GM21786 (cell line): ENCODE measurements around the gene SND1.
"Not testable (repeated sequence)": the region's sequence is repeated elsewhere in the genome, so short reads cannot be mapped to it uniquely, and the experiment has no call there.

Experiments
- ATAC-seq: cut with Tn5 transposase; IDR thresholded peaks from one replicate; pipeline ENCODE4 v1.9.1; 2021; ENCODE audit not compliant: unreplicated experiment

The SND1 gene

DNA sequence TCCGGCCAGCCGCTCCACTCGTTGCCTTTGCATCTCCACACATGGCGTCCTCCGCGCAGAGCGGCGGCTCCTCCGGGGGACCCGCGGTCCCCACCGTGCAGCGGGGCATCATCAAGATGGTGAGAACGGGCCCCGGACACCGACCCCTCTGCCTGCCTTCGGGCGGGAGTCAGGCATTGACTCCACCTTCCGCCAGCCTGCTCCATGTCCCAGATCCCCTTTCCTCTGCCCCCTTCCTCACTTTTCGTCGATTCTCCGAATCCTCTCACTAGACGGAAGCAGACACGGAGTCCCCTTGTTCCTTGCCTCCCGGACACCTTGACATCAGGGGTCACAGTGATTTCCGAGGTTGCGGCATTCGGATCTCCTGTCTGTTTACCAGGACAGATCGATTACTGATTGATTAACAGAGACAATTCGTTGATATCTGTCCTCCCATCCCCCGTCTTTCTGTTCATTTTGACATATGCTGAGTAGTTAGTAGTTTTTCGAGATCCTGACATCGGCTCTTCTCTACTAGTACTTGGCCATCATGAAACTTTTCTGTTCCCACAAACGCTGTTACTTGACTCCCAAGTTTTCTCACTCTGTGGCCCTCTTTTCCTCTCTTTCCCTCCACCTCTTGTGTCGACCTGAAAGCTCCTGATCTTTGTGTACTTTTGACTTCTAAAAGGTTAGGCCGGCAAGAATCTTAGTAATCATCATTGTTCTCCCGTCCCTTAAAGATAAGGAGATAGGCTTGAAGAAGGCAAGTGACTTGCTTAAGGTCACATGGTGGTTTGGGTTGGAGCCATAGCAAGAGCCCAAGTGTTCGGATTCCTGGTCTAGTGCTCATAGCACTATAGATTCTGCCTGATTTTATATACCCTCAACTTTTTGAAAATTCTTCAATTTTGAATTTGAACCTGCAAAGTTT, 597 bp downstream of the SND1 start:
- ATAC-seq: no peak

DNA sequence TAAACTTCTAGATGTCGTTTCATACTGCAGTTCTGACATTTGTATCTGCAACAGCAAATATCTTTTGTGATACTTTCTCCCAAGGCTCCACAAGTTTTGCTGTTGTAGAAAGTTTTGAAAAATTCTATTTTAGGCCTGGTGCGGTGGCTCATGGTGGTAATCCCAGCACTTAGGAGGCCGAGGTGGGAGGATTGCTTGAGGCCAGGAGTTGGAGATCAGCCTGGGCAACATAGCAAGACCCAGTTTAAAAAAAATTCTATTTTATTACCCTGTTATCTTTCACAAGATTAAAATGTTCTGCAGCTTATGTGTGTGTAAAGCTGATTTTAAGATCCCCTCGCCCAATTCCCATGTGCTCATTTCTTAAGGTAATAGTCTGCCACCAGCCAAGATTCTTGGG, 1.4 kb downstream of the SND1 start:
- no peak for ATAC-seq

DNA sequence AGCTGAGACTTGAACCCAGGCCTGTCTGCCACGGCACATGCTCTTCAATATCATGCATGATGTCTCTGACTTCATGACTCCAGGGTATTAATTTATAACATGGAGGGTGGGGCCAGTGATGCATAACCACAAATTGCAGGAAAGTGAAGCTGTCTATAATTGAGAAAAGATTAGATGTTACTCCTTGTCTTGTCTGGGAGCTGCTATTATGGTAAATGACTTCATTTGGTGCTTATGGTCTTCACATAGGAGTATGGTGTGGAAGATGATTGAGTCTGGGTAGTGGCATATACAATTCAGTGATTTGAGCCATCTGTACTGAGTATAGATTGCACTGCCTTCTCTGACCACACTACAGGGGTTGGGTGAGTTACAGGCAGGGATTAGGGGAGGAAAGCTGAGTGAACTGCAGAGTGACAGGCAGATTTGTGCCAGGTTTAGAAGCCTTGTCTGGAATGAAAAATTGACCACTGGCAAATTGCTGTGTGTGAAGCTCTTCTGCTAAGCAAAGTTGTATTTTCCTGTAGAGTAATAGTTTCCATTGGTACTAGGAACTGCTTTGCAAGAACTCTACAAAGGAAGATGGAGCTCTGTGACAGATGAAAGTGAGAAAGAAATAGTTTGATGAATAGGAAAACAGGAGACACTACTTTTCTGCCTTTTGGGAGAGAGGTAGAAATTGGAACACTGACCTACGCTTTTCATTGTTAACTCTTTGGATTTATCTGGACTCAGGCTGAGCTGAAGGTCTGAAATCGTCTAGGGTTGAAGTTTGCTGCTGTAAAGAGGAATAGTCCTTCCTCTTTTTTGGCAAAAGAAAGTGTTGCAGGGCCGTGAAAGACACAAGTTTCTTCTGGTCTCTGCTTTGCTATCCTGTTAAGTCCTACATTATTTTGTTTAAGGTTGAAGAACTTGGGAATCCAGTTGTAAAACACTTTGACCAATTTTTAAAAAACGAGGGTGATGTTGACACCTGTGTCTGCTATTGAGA, 2.7 kb downstream of the SND1 start:
- no peak for ATAC-seq

DNA sequence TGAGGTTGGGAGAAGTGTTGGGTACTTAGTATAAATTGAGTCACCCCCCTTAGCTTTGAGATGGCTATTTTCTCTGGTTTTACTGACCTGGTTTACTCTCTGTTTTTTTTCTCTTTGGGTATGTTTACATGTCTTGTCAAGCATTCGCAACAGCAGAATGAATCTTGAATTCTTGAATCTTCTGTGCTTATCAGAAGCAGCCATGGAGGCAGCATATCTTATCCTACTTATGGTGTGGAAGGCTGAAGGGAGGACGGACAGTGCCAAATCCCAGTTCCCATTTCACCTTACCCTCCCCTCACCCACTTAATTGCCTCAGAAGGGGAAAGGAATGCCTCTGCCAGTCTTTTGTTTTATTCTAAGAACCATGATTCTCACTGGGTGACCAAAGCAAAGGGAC, 3.7 kb downstream of the SND1 start:
- no peak for ATAC-seq

DNA sequence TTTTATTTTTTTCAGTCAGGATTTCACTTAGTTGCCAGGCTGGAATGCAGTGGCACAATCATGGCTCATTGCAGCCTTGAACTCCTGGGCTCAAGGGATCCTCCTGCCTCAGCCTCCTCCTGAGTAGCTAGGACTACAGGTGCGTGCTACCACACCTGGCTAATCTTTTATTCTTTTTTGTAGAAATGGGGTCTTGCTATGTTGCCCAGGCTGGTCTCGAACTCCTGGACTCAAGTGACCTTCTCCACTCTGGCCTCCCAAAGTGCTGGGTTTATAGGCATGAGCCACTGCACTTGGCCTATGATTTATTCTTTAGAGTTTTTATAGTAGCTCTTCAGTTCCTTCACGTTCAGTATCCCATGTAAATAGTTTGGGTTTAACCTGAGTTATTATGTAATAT, 5.5 kb downstream of the SND1 start:
- no peak for ATAC-seq

DNA sequence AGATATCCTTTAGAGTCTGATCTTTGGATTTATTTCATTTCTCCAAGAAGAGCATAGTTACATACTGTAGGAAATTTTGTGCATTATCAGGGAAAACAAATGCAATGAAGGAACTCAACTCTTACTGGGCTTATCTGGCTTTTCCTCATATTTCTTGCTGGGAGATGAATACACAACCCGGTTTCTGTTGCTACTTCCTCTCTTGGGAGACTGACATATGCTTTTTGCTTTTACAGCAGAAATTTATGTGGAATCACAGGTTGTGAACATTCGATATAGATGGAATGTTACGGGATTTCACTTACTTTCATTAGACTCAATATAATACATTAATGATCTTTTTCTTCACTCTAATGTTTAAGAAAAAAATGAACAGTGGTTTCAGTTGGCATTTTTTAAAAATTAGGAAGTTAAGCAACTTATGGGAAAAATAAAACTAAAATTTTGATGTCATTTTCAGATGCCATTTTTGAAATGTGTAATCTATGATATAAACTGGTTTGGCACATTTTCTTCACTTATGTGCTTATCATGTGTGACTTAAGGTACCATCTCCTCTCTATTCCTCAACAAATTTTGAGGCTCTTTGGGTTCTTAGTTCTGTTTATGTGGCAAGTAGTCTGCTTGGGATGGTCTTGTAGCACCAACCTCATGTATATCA, 7.1 kb downstream of the SND1 start:
- ATAC-seq: no peak

DNA sequence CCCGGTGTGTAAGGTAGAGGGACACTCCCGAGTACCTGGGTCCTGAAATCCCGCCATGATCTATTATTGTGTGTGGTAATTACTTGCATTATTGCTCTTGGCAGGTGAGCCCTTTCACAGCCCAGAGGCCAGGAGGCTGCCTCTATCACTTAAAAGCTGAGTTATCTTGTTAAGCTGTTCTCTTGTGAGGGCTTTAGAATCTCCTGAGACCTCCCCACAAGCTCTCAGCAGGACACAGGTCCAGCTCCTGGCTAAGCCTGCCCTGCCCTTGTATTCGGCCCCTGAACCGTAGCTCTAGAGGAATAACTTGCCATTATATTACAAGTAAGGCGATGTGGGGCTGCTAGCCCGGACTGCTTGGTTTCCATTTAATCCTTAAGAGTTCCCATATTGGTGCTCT, 13.9 kb downstream of the SND1 start:
- no peak for ATAC-seq

DNA sequence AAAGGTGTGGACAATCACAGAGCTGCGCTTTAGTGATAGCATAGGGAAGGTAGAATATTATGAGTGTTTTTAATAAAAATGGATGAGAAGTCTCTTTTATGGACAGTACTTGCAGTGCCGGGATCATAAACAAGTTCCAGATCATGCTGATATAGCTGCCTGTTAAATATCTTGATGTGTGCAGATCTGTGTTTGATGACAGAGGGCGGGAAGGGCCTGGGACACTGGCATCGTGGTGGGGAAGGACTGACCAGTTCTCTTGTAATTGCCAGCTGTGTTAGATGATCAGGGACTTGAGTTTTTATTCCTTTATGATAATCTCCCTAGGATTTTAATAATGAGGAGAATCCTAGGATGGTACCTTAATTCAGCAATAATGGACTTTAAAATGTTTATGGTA, 14.6 kb downstream of the SND1 start:
- no peak for ATAC-seq

DNA sequence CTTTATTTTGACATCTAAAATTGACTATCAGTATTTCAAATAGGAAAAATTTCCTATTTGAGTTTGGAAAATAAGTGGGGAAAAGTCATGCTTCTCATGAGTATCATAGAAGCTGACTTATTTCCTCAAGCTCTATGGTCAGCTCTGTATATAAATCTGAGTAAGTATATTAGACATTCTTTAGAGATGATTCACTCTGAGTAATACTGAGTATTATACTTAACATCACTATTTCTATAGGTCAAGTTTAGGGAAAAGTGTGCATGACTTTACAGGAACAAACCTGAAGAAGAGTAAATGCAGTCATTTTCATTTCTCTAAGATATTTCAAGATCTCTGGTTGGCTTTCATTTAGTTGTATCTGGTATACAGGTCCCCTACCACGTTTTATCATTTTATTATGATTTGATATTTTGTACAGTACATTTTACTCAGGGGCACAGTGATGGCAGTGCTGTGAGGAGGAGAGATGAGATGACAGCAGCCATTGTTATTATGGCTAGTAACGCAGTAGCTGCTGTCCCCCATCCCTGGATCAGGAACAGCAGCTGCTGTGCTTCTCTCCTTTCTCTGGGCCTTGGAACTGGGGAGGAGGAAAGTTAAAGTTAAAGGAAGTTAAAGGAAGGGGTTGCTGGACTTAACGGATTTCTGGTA, 15.2 kb downstream of the SND1 start:
- ATAC-seq: no peak

DNA sequence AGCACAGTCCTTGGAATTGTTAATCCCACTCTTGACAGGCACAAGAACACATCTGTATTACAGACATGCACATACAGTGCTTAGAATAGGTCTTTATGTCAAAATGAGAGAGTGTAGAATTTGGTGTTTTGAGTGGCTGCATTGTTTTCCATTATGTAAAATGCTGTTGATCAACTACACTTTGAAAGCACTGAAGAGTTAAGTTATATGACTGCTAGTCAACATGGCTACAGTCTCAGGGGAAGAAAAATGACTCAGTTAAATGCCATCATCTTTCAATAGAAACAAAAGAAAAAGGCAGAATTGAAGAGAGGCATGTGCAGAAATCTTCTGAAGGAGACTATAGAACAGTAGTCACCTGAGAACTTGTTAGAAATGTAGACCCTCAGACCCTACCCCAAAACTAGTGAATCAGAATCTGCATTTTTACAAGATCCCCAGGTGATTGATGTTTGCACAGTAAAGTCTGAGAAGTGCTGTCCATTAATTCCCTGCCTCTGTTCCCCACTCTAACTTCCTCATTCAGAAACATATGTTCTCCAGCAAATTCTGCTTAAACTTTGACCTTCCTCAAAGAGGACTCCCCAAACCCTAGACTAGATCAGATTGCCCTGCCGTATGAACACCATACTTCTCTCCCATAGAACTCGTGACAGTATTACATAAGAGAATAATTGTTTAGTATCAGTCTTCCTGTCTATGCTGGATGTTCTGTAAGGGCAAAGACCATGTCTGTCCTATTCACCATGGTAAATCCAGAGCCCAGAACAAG, 16.0 kb downstream of the SND1 start:
- ATAC-seq: no peak

DNA sequence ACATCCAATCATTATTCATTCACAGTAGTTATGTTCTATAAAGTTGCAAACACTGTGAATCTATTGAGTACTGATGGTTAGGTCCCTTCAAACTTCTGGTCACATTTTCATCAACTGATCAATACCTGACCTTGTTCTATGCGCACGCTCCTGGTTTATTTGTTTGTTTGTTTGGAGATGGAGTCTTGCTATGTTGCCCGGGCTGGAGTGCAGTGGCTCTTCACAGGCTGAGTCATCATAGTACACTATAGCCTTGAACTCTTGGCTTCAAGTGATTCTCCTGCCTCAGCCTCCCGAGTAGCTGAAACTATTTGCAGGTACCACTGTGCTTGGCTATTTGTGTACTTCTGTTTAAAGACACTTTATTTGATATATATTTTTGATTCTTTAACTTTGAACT, 19.3 kb downstream of the SND1 start:
- no peak for ATAC-seq

DNA sequence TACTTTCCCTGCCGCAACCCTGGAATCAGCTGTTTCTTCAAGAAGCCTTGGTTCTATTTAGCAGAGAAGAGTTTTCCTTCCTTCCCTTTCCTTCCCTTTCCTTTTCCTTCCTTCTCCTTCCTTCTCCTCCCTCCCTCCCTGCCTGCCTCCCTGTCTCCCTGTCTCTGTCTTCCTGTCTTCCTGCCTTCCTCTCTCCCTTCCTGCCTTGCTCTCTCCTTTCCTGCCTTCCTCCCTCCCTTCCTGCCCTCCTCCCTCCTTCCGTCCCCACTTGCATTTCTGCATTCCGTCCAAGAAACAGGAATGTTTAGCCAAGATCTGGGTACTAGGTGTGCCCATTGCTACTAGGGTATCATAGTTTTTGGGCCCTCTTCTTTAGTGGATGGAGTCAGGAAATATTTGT, 21.9 kb downstream of the SND1 start:
- ATAC-seq: no peak

DNA sequence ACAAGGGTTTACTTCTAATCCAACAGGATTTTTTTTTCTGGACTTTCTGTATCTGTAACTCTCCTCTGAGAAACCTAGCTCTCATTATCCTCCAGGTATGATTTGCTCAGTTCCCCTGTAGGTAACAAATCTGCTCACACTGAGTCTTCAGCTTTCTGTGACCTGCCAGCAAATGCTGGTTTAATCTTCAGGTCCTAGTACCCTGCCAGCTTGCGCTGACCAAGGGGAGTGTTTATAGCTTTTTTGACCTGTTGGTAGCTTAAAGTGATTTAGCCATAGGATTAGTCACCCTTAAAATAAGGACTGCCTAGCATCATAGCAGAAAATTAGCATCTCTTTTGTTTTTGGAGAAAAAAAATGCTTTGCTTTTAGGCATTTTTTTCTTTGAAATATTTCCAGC, 22.4 kb downstream of the SND1 start:
- no peak for ATAC-seq

DNA sequence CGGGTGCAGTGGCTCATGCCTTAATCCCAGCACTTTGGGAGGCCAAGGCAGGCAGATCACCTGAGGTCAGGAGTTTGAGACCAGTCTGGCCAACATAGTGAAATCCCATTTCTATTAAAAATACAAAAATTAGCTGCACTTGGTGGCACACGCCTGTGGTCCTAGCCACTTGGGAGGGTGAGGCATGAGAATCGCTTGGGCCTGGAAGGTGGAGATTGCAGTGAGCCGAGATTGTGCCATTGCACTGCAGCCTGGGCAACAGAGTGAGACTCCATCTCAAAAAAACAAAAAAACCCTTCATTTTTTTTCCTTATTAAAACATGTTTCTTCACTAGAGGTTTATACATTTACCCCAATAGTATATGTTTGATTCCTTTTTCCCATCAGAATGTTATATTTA, 22.9 kb downstream of the SND1 start:
- ATAC-seq: not testable (repeated sequence)

DNA sequence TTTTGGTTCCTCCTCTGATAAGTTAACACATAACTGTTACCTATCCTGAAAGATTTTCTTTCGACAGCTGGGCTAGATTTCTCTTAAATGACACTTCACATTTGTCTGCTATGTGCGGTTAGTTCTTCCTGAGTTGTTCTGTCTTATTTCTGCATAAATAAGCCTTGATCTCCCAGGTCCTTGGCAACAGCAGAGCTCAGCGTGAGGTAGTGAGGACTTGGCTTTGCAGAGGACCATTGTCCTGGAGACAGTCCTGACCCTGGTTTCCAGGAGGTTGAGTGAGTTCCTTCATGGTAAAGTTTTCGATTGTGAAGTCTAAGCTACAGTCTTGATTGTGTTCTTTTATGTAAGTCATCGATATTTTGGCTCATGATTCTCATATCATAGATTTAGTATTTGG, 23.7 kb downstream of the SND1 start:
- no peak for ATAC-seq

DNA sequence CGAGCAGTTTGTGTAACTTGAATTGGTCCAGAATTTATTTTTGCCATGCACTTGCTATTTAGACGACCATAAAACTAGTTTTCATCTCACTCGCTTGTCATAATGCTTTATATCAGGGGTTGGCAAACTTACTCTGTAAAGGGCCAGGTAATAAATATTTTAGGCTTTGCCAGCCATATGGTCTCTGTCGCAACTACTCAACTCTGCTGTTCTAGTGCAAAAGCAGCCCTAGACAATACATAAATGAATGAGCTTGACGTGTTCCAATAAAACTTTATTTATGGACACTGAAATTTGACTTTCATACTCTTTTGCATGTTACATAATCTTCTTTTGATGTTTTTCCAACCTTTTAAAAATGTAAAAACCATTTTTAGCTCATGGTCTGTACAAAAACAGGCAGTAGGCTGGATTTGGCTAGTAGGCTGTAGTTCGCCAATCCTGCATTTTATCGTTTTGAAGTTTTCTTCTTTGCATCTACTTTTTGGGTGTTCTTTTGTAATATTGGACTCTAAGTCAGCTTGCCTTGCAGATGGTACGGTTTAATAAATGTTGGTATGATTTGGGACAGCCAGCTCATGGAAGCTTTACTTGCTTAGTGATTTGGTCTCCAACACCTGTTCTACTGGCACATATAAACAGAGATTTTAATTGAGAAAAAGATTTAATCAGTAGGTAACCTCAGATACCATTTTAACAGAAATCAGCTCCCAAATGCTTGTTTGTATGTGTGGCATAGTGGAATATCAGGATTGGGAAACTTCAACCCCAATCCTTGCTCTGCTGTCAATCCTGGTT, 25.6 kb downstream of the SND1 start:
- ATAC-seq: no peak

DNA sequence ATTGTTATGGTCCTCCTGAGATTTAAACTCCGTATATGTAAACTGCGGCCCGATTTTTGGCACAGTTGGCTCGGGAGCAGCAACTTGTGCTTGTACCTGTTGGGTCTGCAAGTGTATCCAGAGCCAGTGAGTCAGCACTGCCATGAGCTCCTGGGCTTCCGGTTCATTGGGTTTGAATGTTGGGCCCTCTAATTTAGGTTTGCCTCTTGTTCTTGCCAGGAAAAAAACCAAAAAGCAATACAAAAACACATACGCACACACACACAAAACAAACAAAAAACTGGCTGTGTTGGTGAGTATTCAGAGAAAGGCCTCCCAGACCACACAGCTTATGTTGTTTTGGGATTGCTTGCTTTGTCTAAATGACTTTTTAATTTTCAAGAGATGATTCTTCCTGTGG, 26.3 kb downstream of the SND1 start:
- no peak for ATAC-seq

DNA sequence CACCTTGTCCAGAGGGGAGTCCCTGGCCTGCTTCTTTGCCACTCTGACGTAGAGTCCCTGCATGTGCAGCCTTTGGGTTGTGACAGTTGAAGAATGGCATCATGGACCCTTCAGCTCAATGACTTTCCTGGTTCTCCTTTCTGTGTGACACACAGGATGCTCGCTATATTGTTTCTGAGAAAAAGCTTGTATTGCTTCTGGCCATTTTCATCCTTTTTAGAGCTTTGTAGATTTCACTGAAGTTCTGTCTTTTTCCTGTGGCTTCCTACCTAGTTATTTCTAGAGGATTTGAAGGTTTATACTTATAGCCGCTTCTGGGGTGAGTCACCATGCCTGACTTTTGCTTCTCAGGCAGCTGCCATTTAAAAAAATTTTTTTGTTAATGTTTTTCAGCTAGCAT, 27.0 kb downstream of the SND1 start:
- ATAC-seq: peak; percentile 91

DNA sequence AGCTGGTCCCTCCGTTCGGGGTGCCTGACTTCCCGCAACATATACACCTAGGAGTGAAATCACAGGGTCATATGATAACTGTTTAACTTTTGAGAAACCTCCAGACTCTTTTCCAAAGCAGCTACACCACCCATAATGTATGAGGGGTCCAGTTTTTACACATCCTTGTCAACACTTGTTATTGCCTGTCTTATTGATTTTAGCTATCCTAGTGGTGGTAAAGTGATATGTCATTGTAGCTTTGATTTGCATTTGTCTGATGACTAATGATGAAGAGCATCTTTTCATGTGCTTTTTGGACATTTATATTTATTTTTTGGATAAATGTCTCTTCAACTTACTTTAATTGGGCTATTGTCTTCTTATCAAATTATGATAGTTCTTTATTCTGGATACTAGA, 29.0 kb downstream of the SND1 start:
- no peak for ATAC-seq
